NCI-H128 (cell line): ENCODE data around the gene MZT2B.
"Not testable (repeated sequence)": the region's sequence is repeated elsewhere in the genome, so short reads cannot be mapped to it uniquely, and the experiment has no call there.

Experiments
- DNase-seq: peaks from one replicate; lab custom pipeline; 2025; ENCODE audit not compliant: unreplicated experiment; lab: John Stamatoyannopoulos, UW

The MZT2B gene

DNA sequence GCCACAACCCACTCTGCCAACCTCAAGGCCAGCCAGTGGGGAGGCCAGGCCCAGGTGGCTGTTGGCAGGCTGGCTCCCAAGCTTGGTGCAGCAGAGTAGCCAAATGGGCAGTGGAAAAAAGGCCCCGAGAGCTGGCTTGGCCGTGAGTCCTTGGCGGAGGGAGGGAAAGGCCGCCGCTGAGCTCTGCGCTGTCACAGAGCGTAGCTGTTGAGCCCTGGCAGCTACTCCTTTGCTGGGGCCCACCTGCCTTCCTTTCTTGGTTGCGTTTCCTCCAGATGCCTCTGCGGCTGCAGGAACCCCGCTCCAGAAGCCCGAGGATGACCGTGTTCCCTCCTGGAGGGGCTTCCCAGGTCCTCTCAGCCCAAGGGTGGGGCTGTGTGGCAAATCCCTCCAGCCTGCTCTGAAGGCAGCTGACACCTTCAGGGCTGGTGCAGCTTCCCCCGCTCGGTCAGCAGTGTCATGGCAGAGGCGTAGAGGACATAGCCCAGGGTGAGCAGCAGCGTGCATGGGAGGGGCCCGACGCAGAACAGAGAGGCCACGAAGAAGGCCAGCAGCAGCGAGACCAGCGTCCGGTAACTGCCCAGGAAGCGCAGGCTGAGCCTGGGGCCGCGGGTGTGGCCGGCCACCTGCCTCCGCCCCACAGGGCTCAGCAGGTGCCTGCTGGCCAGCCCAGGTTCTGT is 29.8 kb upstream of the MZT2B start:
- not testable (repeated sequence) for DNase-seq

DNA sequence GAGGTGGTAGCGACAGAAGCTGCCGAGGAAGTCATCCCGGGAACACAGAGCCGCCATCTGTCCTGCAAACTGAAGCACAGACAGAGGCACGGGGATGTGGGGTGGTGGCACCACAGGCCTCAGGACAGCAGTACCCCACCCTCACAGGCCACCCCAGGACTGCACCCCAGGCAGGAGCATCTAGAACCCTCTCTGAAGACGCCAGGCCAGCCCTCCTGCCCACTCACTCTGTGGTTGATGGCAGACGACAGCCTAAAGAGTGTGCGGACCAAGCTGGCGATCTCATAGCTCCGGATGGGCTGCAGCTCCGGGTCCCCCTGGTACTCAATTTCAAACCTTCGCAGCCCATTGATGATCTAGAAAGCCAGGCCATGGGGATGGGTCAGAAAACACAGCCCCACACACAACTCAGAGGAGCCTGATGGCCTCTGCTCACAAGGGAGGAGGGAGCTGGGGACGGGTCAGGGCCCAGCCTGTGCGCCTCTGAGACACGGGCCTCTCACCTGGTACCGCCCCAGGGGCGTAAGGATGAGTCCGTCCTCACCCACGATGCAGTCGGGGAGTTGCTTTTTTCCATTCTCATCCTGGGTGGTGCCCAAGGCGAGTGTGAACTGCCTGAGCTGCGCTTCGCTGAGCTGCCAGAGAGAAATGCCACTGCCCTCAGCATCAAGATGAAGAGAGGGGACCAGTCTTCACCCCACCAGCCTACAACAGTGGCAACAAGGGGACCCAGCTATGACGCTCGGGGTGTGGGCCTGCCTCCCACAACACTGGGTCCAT is 29.1 kb upstream of the MZT2B start:
- DNase-seq: no peak

- DNase-seq: not testable (repeated sequence)
These were observed 28.2 kb upstream of the MZT2B start for GRCh38 chr2:130153721-130154422.

GRCh38 chr2:130154423-130154770 is 27.7 kb upstream of the MZT2B start:
- not testable (repeated sequence) for DNase-seq

DNA sequence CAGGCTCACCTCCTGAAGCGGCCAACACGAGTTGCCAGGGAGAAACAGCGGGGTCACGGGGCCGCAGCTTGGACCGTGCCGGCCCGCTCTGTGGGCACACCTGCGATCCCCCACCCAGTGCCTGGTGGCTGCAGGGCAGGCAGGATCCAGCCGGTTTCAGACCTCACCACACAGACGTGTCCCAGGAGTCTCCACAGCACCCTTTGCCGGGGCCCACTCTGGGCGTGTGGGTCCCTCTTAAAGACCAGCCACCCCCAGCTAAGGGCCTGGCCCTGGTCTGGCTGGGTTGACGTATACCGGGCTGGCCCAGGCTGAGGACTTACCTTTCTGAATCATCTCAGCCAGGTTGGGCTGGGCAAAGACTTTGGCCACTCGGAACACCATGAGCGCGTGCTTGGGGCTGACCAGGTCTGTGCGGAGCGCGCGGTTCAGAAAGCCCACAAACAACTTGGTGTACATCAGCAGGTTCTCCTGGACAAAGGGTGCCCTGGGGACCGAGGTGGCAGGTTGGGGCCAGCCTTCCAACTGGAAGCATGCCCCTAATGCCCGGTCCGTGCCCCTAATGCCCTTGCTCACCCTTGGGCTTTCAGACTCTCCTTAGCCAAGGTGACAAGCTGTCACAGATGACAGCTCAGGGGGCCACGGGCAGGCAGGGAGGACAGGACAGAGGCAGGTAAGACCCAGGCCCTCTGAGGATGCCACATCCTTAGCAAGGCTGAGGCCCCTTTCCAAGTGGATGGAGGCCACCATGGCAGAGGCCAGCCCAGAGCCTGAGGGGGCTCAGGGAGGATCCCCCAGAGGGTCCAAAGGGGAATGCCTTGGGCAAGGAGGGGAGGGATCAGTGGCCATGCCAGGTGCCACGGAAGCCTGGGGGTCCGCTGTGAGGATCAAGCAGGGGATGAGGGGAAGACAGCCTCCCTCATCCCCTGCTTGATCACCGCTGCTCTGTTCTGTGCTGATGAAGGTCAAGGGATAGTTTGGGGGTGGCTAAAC is 27.0 kb upstream of the MZT2B start:
- DNase-seq: no peak

DNA sequence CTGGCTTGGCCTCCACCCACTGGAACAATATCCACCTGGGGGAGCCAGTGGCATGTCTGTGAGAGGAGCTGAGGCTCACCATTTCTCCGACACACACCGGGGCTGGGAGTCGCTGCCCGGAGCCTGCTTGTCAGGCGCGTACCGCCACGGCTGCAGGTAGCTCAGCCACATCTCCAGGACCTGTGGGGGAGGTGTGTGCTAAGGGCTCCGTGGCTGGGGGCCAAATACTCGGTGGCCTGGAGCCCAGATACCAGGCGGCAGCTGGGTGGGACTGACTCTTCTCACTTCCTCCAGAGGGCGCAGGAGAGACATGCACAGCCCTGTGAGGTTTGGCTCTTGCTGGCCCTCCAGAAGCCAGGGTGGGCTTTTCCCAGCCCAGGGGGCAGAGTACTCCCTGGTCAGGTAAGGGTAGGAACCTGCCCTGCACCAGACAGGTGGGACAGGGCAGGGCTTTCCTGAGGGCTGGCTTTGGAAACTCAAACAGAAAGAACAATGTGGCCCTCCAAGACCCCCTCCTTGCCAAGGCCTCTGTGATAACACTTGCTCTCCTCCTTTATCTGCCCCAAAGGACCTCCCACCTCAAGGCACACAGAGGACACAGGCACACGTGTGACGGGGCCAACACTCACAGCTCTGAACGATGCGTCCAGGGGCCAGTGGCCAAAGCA is 26.0 kb upstream of the MZT2B start:
- DNase-seq: not testable (repeated sequence)

GRCh38 chr2:130156624-130157004 is 25.4 kb upstream of the MZT2B start:
- no peak for DNase-seq

DNA sequence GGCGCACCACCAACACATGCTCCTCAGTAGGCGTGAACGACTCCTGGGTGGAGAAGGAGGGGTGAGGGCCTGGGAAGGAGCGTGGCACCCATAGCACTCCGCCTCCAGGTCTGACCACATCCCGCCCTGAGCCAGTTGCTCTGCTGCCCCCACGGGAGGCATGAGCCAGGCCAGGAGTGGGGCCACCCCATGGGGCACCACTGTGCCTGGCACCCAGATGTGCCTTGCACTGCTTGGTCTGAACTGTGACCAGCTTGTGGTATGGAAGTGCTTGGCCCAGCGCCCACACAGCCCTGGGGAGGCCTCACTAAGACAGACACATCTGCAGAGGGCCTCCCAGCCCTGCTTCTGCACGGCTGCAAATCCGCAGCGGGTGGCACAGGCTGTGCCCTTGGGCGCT is 24.7 kb upstream of the MZT2B start:
- not testable (repeated sequence) for DNase-seq

DNA sequence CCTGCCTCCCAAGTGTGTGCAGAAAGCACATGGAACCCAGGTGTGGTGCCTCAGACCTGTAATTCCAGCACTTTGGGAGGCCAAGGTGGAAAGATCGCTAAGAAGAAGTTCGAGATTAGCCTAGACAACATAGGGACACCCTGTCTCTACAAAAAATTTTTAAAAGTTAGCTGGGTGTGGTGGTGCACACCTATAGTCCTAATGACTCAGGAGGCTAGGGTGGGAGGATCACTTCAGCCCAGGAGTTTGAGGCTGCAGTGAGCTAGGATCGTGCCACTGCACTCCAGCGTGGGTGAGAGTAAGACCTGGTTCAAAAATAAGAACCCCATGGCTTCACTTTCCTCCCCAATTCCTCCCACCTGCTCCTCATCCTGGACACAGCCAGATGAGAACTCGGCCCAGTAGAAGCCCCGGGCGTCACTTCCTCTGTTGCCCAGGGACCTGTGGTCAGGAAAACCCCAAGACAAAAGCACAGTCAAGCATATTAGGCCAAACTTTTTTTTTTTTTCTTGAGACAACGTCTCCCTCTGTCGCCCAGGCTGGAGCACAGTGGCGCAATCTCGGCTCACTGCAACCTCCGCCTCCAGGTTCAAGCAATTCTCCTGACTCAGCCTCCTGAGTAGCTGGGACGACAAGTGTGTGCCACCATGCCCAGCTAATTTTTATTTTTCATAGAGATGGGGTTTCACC is 24.1 kb upstream of the MZT2B start:
- not testable (repeated sequence) for DNase-seq

- DNase-seq: no peak
These were observed 23.4 kb upstream of the MZT2B start for GRCh38 chr2:130158631-130159030.

DNA sequence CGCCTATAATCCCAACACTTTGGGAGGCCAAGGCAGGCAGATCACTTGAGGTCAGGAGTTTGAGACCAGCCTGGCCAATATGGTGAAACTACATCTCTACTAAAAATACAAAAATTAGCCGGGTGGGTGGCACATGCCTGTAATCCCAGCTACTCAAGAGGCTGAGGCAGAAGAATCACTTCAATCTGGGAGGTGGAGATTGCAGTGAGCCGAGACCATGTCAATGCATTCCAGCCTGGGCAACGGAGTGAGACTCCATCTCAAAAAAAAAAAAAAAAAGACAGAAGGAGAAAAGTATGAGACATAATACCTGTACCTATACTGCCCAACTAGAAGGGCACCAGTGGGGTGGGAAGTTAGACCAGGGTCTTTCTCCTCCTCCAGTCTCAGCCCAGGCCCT is 22.7 kb upstream of the MZT2B start:
- not testable (repeated sequence) for DNase-seq

- DNase-seq: no peak
These were observed 21.9 kb upstream of the MZT2B start for GRCh38 chr2:130160131-130160530.

DNA sequence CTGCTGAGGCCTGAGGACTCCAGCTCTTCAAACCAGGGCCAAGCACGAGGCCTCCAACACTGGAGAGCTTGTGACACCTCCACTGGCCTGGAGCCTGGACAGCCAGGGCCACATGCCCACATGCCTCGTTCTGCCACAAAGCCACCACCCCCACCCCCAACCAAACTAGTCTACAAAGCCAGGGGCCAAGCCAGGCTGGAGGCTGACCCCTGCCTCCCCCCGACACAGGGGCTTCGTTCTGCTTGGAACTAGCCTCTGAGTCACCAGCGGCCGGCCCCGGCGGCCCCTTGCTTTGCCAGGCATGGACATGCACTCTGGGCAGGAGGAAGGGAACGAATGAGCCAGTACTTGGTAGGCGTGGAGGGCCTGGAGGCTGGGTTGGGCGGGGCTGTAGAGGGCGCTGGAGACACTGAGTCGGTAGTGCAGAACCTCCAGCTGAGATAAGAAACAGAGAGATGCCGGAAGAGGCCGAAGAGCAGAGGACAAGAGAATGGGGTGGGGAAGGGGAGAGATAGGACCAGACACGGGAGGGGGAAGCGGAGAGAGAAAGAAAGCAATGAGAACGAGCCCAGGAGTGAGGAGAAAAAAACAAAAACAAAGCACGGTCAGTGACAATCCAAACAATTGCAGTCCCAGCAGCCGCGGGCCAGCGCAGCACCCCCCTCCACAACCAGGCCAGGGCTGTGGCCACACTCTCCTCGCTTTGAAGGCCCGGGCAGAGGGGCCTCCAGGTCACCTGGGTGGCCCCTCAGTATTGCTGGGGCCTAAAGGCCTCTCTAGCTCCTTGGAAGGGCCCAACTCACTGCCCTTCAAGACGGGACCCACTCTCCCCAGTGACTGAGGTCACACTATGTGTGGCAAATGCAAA is 21.0 kb upstream of the MZT2B start:
- DNase-seq: not testable (repeated sequence)

DNA sequence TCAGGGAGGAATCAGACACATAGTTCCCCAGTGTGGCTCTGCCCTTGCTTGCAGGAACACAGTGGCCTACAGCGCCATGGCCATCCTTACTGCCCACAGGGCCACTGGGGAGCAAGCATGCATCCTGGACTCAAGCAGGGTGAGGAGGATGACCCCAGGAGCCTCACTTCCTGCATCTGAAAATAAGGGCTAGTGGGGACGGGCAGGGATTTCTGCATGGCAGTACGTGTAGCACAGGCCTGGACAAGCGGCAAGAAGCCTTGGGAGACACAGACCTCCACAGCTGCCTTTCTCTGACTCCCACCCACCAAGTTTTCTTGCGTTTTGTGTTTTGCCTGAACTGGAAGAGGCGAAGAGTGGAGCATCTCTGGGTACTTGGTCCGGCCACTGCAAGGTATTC is 19.6 kb upstream of the MZT2B start:
- DNase-seq: not testable (repeated sequence)

- DNase-seq: no peak
These were observed 19.1 kb upstream of the MZT2B start for GRCh38 chr2:130162968-130163367.

GRCh38 chr2:130165293-130166016 is 16.6 kb upstream of the MZT2B start:
- no peak for DNase-seq

- not testable (repeated sequence) for DNase-seq
These were observed 15.5 kb upstream of the MZT2B start for GRCh38 chr2:130166611-130167010.

DNA sequence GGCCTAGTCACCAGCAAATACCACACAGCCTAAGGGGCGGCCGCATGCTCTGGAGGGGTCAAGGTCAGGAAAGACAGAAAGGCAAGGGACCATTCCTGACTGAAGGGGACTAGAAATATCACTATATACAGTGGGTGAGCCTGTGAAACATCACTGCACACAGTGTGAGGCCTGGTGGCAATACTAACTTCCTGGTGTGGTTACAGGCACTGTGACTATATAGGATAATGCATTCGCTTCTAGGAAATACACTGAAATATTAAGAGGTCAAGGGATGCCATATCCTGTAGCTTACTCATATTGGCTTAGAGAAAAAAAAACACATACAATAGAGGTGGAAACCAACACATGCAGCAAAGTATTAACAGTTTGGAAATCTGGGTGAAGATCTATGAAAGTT is 12.9 kb upstream of the MZT2B start:
- DNase-seq: not testable (repeated sequence)
